GM23338 (cell line): ENCODE measurements around the gene ZNF692. TPM values are rescaled to one million over a fixed set of nuclear protein-coding genes. Genes with fewer than 3 reads are reported as not detected.

Experiments
- ATAC-seq: fragments of 200-7000 bp; cut with Tn5 transposase; 3 replicates; pipeline ENCODE4 v1.9.1; 2020
- DNase-seq: peaks from one replicate; pipeline ENCODE4 v3.0.0-alpha.2; 2015; ENCODE audit warnings: low spot score
- H2AFZ ChIP-seq: fragments of 200-600 bp; sonication (generic); 2 replicates; pipeline ENCODE4 v1.8.0; 2016; ENCODE audit warnings: antibody characterized with exemption, mild to moderate bottlenecking, moderate library complexity
- H3F3A ChIP-seq: fragments of 200-600 bp; sonication (generic); replicated peaks from 2 replicates; pipeline ENCODE4 v1.8.0; 2017; ENCODE audit warnings: antibody characterized with exemption, mixed run types, low read depth
- H3K27ac ChIP-seq: fragments of 200-600 bp; sonication (generic); 2 replicates; pipeline ENCODE4 v1.6.1; 2016; ENCODE audit warnings: low read depth
- H3K27me3 ChIP-seq: fragments of 200-600 bp; sonication (generic); 2 replicates; pipeline ENCODE4 v1.8.0; 2016; ENCODE audit warnings: mild to moderate bottlenecking, mixed run types, moderate library complexity; ENCODE audit not compliant: insufficient read depth
- H3K36me3 ChIP-seq: fragments of 200-600 bp; sonication (generic); 2 replicates; pipeline ENCODE4 v1.8.0; 2016; ENCODE audit warnings: mild to moderate bottlenecking; ENCODE audit not compliant: insufficient read depth
- H3K4me1 ChIP-seq: fragments of 200-600 bp; sonication (generic); 2 replicates; pipeline ENCODE4 v1.8.0; 2016; ENCODE audit warnings: mild to moderate bottlenecking, moderate library complexity; ENCODE audit not compliant: insufficient read depth
- H3K4me2 ChIP-seq: fragments of 200-600 bp; sonication (generic); 2 replicates; pipeline ENCODE4 v1.7.1; 2017; ENCODE audit warnings: mixed run types
- H3K4me3 ChIP-seq: fragments of 200-600 bp; sonication (generic); 2 replicates; pipeline ENCODE4 v1.6.1; 2016; ENCODE audit warnings: mixed run types
- H3K79me2 ChIP-seq: fragments of 200-600 bp; sonication (generic); replicated peaks from 2 replicates; pipeline ENCODE4 v1.8.0; 2017; ENCODE audit warnings: mild to moderate bottlenecking; ENCODE audit not compliant: insufficient read depth
- H3K9me2 ChIP-seq: fragments of 200-600 bp; sonication (generic); 2 replicates; pipeline ENCODE4 v1.8.0; 2017; ENCODE audit not compliant: insufficient read depth
- H4K20me1 ChIP-seq: fragments of 200-600 bp; sonication (generic); replicated peaks from 2 replicates; pipeline ENCODE4 v1.8.0; 2017; ENCODE audit warnings: mild to moderate bottlenecking; ENCODE audit not compliant: insufficient read depth
- H3K27ac Mint-ChIP-seq: 2 replicates; pipeline ENCODE4 v1.8.0; 2020; ENCODE audit warnings: inconsistent platforms, mild to moderate bottlenecking, moderate library complexity, mixed read lengths
- H3K27me3 Mint-ChIP-seq: 3 replicates; pipeline ENCODE4 v1.8.0; 2022; ENCODE audit warnings: low read depth, mild to moderate bottlenecking, moderate library complexity, mixed read lengths, inconsistent platforms; ENCODE audit not compliant: insufficient read depth, poor library complexity
- H3K36me3 Mint-ChIP-seq: 3 replicates; pipeline ENCODE4 v1.8.0; 2021; ENCODE audit warnings: low read depth, mild to moderate bottlenecking, inconsistent platforms, moderate library complexity, mixed read lengths
- H3K4me1 Mint-ChIP-seq: 3 replicates; pipeline ENCODE4 v1.8.0; 2020; ENCODE audit warnings: mild to moderate bottlenecking, inconsistent platforms, mixed read lengths
- H3K4me3 Mint-ChIP-seq: 3 replicates; pipeline ENCODE4 v1.8.0; 2021; ENCODE audit warnings: moderate library complexity, mild to moderate bottlenecking, inconsistent platforms, mixed read lengths
- H3K9me3 Mint-ChIP-seq: 3 replicates; pipeline ENCODE4 v1.8.0; 2020; ENCODE audit warnings: moderate library complexity, mild to moderate bottlenecking, inconsistent platforms, mixed read lengths
- CTCF ChIP-seq, 2 experiments: fragments of 200-600 bp in 1 of 2; sonication (generic) in 1 of 2; conservative IDR thresholded peaks; 2 replicates each; pipeline versions ENCODE4 v1.5.1 to v1.6.1; 2016 to 2017; ENCODE audit warnings: antibody characterized with exemption in 2 of 2, low read depth in 2 of 2, mild to moderate bottlenecking in 2 of 2, moderate library complexity in 1 of 2
- JUNB ChIP-seq: IDR thresholded peaks from one replicate; pipeline ENCODE4 v1.6.1; 2016; ENCODE audit warnings: antibody characterized with exemption; ENCODE audit not compliant: unreplicated experiment
- ZNF331 ChIP-seq: fragments of 250-450 bp; sonication (Bioruptor Pico); IDR thresholded peaks from 2 replicates; pipeline ENCODE4 v1.5.0; 2020; ENCODE audit warnings: low read depth, mild to moderate bottlenecking, moderate library complexity
- ZNF462 ChIP-seq: fragments of 250-450 bp; sonication (Bioruptor Pico); IDR thresholded peaks from 2 replicates; pipeline ENCODE4 v1.5.0; 2020; ENCODE audit warnings: mild to moderate bottlenecking, moderate library complexity
- polyA plus RNA-seq: library from polyadenylated mRNA; unstranded; fragments of >200 nt; fragmentation: Nextera tagmentation; extraction: Ambion mirVana; gene quantifications from 2 replicates; pipeline ENCODE4 v1.2.1, GENCODE V29; 2016
- total RNA-seq: library from RNA; depleted of rRNA; stranded (reverse); fragments of >200 nt; shearing (Covaris generic); gene quantifications from 2 replicates; pipeline ENCODE4 v1.2.3, GENCODE V29; 2014

The ZNF692 gene
- total and polyA plus RNA-seq, 2 experiments from 2014 or later, result 41.2 to 57.1 TPM

DNA sequence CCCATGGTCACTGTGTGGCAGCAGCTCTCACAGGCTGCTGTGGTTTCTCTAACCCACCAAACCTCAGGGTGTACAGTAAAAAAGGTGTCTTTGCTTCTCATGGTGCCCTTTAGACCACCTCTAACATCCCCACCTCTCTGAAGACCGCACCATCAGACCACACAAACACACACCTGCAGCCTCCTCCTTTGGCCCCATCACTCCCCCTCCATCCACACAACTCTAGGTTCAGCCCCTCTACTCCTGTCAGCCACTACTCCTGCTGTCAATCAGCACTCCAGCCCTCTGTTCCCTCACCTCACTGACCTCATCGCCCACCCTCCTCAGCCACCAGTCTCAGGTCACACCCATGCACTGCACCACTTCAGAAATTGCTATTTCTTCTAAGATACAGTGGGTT lies 7.5 kb downstream of the ZNF692 start:
- H3K27me3 Mint-ChIP-seq, result peaks cover 18% of the 10 kb centered on the region
- Histone ChIP-seq H3K4me2 (no peak overlapping the region), H3K79me2 (no peaks in the 10 kb centered on the region), H3K9me2 (no peaks in the 10 kb centered on the region), H3F3A (peaks cover 13% of the 10 kb centered on the region), H3K4me1 (peaks cover 6% of the 10 kb centered on the region; the same call in 1 of the 2 replicates), H4K20me1 (peaks cover 5% of the 10 kb centered on the region), H3K4me3 (no peak overlapping the region), H3K36me3 (peaks cover 12% of the 10 kb centered on the region), H3K27me3 (peaks cover 35% of the 10 kb centered on the region), H2AFZ (no peak overlapping the region), H3K27ac (no peak overlapping the region)
- DNase-seq, result no peak
- no peak for TF ChIP-seq JUNB
- no peak for TF ChIP-seq ZNF331 (CRISPR knock-in tag)
- TF ChIP-seq CTCF (conservative IDR thresholded peaks at IDR 0.05; ENCODE audit: low read depth in 2 of 2), result no peak
- TF ChIP-seq ZNF462 (CRISPR knock-in tag), result no peak
- H3K36me3 Mint-ChIP-seq, result peaks cover 30% of the 10 kb centered on the region
- no peak overlapping the region for H3K27ac Mint-ChIP-seq
- no peak overlapping the region for H3K4me3 Mint-ChIP-seq
- H3K4me1 Mint-ChIP-seq, result peaks cover 8% of the 10 kb centered on the region
- ATAC-seq, result no peak
- H3K9me3 Mint-ChIP-seq, result no peaks in the 10 kb centered on the region; the same call in 2 of the 3 replicates
